Measurements from ENCODE around the gene PITX2.
"Not testable (repeated sequence)": the region's sequence is repeated elsewhere in the genome, so short reads cannot be mapped to it uniquely, and the experiment has no call there.

Gene PITX2

DNA sequence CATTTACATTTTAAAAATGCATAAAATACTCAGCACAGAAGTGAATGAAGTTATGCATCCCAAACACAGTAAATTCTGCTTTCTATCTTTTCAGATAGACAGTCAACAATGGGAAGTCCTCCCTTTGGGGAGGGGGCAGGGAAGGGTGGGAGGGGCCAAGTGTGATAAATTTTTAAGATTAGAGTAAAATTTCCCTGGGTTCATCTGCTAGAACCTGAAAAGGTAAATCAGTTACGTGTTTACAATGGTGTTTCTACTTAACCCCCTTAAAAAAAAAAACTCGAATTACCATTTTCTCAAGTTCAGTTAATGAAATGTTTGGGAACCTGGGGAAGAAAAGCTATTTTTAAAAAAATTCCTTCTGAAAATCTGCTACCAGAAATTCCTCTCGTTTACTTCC is 9.1 kb downstream of the PITX2 start:
- in situ Hi-C loops (cut with HindIII; ENCODE audit: low sequenced_read_pairs), result loop anchor here (5.0 kb wide), 1 partner anchor 56 kb away; no protein-coding TSS in a partner anchor

DNA sequence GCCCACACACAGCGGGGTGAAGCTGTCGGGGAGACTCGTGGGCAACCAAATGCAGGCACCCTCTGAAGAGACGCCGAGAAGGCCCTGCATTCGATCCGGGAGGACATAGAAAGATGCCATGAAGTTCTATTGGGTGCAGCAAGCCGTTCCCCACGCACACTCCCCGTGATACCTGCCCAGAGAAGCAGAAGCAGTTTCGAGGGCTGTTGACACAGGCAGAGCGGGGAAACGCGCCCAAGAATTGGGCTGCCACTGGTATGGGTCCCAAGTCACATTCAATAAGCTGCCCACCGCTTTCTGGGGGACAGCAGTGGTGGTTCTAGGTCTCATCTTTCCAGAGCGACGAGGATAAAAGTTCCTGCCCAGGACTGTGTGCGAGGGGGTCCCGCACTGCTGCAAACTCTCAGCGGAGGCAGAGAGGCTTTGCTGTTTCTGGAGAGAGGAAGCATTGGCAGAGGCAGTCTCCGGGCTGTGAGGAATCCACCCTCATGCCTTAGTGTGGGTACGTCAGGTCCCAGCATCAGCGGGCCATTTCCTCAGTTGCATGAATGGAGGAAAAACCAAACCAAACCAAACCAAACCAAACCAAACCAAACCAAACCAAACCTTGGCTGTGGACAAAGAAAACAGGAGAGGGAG is 10.1 kb downstream of the PITX2 start:
- in situ Hi-C loops (cut with HindIII; ENCODE audit: low sequenced_read_pairs), result loop anchor here (5.0 kb wide), 1 partner anchor 55 kb away; no protein-coding TSS in a partner anchor

DNA sequence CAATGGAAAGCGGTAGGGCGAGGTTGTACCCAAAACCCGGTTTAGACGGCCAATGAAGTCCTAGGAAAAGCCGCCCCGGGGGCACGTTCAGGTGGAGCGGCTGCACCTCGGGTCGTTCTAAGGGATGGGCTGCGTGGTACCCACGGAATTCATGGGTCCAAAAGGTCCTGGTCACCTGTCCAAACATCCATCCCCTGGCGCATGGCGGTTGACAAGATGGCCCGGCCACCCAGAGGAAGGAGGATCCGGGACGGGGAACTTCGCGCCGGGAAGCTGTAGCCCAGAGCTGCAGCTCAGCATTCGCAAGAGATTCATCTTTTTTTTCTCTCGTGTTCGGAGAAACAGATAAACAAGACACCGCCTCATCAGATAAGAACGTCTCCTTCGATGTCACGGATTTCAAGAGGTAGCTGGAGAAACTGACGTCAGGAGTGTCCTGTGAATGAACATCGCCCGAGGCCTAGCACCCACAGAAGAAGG is 10.9 kb downstream of the PITX2 start:
- in situ Hi-C loops (cut with HindIII; ENCODE audit: low sequenced_read_pairs), result loop anchor here (5.0 kb wide), 1 partner anchor 55 kb away; no protein-coding TSS in a partner anchor

DNA sequence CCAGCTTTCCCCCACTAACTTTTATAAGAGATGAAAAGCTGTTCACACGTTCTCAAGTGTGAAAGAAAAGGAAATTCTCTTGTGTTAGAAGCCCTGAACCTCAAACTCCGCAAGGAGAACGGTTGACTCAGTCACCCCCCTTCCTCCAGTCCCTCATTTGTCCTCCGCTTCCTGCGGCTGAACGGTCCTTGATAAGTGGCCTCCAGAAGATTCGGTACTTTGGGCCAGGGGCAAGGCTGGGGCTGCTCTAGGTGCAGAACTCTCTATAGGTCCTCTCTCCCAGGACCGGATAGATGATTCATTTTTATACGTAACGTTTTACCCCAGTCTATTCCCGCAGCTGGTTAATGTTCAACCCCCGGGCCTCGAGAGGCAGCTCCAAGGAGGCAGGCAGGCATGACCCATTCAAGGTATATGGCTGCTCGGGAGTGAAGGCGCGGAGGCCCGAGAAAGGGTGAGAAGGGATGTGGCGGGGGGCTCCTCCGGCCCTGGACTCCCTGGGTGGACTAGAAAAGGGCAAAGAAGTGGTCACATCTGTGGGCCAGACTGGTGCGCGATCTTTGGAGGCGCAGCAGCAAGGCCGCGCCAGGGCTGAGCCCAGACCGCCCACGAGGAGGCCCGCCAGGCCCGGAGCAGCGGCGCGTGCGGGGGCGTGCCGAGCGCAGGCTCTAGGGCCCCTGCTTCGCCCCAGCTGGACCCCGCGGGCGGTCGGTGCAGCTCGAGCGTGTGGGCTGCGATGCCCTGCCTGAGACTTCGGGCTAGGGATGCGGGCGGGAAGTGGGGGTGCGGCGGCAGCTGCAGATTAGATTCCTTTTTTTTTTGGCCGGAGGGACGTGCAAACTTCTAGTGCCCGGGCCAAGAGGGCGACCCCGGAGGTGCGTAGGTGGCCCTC is 11.7 kb downstream of the PITX2 start:
- in situ Hi-C loops (cut with HindIII; ENCODE audit: low sequenced_read_pairs), result loop anchor here (5.0 kb wide), 1 partner anchor 54 kb away; no protein-coding TSS in a partner anchor

DNA sequence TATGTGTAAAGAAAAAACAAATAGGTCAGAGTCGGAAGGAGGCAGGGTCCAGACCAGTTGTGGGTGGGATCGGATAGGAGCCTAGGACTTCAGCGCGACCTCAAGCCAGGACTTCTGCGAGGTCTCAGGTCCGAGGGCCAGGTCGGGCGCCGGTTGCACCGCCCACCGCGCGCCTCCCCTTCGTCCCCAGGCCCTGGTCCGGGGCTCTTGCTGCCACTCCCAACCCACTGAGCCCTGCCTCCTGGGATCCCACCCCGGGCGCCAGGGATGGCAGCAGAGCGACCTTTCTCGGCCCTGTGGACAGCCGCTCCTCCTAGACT is 12.3 kb downstream of the PITX2 start:
- in situ Hi-C loops (cut with HindIII; ENCODE audit: low sequenced_read_pairs), result loop anchor here (5.0 kb wide), 1 partner anchor 53 kb away; no protein-coding TSS in a partner anchor

DNA sequence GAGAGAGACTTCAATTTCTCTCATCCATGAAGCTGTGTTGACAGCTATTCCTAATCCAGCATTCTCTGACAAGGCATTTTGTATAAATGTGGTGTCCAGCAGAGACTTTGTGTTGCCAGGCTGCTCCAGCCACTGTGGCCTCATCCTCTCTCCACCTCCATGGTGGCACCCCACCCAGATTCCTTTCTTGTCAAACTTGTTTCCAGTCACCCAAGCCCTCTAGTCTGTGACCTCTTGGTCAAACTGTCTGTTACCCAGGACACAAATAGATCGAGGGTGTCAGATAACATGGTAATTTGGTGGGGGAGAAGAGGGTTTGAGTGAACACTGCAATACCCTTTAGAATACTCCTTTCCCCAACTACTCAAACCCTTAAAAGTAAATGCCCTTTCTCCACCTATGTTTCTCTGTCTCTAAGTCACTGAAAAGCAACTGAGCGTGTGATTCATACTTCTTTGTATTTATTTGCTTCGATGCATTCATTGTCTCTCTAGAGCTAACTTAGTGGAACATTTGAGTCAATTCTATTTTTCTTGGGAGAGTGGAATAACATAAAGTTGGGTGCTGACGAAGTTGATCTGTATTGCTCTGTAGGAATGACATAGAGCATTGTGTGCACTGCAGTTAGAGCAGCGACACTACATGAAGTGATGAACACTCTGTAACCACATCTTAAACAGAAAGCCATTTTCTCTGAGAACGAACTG is 13.7 kb downstream of the PITX2 start:
- in situ Hi-C loops (cut with HindIII; ENCODE audit: low sequenced_read_pairs), result no loop called here

DNA sequence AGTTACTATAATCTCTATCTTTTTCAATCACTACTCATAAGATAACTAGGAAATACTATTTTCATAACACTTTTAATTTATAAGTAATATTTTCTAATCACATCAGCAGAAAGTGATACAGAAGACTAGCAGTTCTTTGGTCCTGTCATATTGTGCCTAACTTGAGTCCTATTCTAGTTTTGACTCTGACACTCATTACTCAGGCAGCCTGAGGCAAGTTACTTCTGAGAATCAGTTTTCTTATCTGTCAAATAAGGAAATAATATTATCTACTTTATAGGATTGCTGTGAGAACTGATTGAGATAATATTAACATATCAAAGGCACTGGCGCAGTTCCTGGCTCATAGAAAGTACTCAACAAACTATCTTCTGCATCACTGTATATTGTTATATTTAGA is 17.8 kb downstream of the PITX2 start:
- in situ Hi-C loops (cut with HindIII; ENCODE audit: low sequenced_read_pairs), result no loop called here

DNA sequence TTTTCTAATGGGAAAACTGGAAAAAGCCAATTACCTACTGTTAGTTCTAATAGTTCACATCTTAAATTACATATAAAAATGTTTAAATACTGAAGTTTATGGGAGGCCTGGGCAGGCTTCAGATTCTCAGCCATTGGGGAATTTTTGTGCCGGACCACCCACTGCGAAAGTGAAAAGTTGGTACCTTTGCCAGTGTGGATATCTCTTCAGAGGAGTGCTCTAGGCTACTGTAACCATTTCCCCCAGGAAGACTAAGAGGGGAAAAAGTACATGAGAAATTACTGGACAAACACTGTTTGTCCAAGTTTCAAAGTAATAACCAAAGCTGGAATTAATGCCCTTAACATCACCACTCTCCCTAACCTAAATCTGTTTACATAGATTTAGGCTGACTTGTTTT is 20.8 kb downstream of the PITX2 start:
- in situ Hi-C loops (cut with HindIII; ENCODE audit: low sequenced_read_pairs), result no loop called here

DNA sequence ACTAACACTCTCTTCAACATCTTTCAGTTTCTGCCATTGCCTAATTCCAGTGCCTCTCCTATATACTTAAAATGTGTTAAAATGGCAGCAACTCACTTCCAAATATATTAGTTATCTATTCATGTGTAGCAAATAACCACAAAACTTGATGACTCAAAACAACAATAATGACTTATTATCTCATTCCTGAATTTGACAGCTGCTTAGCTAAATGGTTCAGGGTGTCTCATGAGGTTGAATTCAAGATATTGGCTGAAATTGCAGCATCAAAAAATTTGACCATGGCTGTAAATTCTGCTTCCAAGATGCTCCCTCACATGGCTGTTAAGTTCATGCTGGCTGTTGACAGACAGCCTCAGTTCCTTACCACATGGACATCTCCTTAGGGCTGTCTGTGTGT is 25.3 kb downstream of the PITX2 start:
- in situ Hi-C loops (cut with HindIII; ENCODE audit: low sequenced_read_pairs), result no loop called here

DNA sequence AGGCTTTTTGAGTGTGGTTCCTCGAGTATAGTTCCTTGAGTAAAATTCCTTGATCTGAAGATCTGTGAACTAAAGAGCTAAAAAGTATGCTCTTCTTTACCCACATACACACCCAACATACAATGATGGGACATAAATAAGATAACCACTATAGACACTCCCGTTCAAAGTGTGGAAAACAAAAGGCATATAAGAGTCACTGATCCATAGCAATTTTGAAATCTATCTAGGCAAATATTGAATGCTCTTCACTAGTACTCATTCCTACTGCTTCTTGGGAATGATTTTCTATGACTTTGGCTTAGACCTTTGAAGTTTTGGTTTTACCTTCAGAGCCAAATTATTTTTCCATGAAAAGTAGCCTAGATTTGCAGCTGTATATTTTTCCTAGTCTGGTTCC is 26.4 kb downstream of the PITX2 start:
- in situ Hi-C loops (cut with HindIII; ENCODE audit: low sequenced_read_pairs), result no loop called here

DNA sequence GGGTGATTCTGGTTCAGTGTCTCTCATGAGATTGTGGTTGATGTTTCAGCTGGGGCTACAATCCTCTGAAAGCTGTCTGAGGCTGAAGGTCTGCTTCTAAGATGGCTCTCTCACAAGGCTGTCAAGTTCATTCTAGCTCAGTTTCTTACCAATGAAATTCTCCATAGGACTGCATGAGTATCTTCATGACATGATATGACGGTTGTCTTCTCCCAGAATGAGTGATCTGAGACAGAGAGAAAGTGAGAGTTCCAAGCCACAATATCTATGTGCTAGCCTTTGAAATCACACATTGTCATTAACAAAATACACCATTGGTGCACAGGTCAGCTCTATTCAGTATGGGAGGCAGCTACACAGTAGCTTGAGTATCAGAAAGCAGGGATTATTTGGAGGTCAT is 27.3 kb downstream of the PITX2 start:
- in situ Hi-C loops (cut with HindIII; ENCODE audit: low sequenced_read_pairs), result no loop called here

DNA sequence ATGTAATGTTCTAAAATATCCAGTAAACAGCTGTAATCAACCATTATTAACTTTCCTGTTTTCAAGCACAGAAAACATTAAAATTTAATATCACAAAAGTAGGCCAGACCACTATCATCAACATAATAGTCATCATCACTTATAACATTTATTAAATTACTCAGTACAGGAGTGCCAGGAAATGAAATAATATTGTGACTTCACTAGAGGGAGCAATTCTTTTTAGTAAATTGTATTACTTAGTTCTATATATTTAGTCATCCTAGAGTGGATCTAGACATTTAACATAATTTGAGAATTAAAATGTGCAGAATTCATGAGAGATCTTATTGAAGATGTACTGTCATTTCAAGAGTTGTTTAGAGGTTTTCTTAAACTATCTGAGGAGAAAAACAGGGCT is 33.6 kb downstream of the PITX2 start:
- in situ Hi-C loops (cut with HindIII; ENCODE audit: low sequenced_read_pairs), result no loop called here

DNA sequence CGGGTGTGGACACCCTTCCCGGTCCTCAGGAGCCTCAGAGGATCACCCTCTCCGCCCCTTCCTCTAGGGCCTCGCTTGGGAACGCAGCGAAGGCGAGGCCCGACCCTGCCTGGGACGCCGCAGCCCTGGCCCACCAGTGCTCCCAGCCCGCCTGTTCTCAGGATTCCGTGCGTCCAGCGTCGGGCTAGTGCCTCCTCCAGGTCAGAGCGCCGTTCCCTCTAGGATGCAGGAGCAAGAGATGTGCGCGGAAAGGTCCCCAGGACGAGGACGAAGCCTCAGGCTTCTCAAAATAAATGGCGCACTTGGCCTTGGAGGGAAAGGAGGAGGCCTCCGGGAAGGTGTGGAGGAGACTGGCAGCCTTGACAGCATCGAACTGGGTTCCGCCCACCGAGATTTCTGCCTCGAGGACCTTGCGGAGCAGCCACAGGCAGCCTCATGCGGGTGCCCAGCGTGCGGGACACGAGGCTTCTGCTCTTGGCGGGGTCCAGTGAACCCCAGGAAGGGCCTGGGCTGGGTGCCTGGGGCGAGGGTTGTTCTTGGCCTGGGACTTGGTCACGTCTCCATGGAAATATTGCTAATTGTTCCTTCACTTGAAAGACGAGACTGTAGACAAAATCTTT is 35.1 kb downstream of the PITX2 start:
- in situ Hi-C loops (cut with HindIII; ENCODE audit: low sequenced_read_pairs), result no loop called here

DNA sequence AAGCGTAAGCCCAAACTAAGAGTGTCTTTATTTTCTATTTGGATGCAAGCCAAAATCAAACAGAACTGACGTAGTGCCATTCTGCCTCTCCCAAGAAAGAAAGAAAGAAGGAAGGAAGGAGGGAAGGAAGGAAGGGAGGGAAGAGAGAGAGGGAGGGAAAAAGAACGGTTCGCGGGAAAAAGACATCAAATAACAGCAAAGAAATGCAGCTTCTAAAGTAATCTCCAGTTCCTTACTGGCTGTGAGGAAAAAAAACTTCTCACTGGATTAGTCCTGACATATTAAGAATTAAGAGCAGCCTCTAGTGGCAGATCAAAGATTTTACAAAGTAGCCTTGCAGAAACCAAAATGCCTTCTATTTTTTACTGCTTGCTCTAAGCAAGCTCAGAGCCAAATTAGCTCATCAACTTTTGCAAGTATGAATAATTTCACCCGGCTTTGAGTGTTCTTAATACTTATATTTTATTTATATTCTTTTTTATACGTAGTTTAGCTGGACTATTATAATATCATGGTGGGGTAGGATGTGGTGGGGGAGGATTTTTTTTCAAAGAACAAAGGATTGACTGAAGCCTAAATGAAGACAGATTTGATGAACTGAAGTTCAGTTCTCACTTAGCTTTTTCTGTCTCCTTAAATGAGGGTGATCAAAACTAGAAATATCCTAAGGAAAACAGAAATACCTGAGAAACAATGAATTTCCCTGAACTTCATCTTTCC is 36.6 kb downstream of the PITX2 start:
- in situ Hi-C loops (cut with HindIII; ENCODE audit: low sequenced_read_pairs), result no loop called here

DNA sequence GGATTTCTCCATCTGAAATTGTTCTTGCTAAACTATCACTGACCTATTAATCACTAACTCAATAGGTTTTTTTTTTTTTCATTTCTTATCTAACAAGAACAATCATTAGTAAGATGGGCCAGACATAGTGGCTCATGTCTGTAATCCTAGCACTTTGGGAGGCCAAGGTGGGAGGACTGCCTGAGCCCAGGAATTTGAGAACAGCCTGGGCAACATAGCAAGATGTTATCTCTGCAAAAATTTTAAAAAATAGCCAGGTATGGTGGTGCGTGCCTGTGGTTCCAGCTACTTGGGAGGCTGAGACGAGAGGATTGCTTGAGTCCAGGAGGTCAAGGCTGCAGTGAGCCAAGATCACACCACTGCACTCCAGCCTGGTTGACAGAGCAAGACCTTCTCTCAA is 46.2 kb downstream of the PITX2 start:
- in situ Hi-C loops (cut with HindIII; ENCODE audit: low sequenced_read_pairs), result not testable (repeated sequence)
